Measurements from ENCODE around the gene TRIP12. TPM values are rescaled to one million over a fixed set of nuclear protein-coding genes. Genes with fewer than 3 reads are reported as not detected.

Gene TRIP12
- total and polyA plus RNA-seq, 2 donors (not counting 1 experiment from before 2014, with no cell fraction given) = 30.9 to 274 TPM

GRCh38 chr2:229734410-229734809, 187.4 kb downstream of the TRIP12 start:
- 67% methylated on average over 1 of the region's 1 CpG for WGBS (ENCODE audit: insufficient coverage)
- no peaks in the 10 kb centered on the region for H3K4me1 ChIP-seq (ENCODE audit: control insufficient read depth in 2 of 2, insufficient read depth in 2 of 2, low read length in 2 of 2)
- ATAC-seq (ENCODE audit: low read depth) = no peak
- no peaks in the 10 kb centered on the region for H3K36me3 ChIP-seq (replicated peaks in 1 of 2; ENCODE audit: control extremely low read depth in 1 of 2, control insufficient read depth in 1 of 2, extremely low read depth in 1 of 2, insufficient read depth in 2 of 2, low read length in 1 of 2)
- Mint-ChIP-seq H3K27me3 (peaks cover 13% of the 10 kb centered on the region), H3K4me1 (no peaks in the 10 kb centered on the region), H3K27ac (no peak overlapping the region), H3K9me3 (ENCODE audit: insufficient read depth) (peaks cover 10% of the 10 kb centered on the region), H3K4me3 (no peak overlapping the region)
- H3K4me2 ChIP-seq (replicated peaks; ENCODE audit: low read depth, low read length, poor library complexity, severe bottlenecking) = no peak overlapping the region
- H3K4me3 ChIP-seq (ENCODE audit: control extremely low read depth in 1 of 5, extremely low read depth in 1 of 5, insufficient read depth in 1 of 5, low read depth in 2 of 5, low read length in 4 of 5) = no peak overlapping the region
- intact Hi-C loops (cut with micrococcal nuclease) = no loop called here
- H3K9ac ChIP-seq (ENCODE audit: low read length) = no peak overlapping the region
- POLR2A ChIA-PET = no interaction called here
- H3K9me3 ChIP-seq (ENCODE audit: control extremely low read depth in 1 of 3, control insufficient read depth in 2 of 3, insufficient read depth in 1 of 3, low read length in 2 of 3) = peaks cover 0 to 24% (median 16%) of the 10 kb centered on the region in 3 donors
- no peak overlapping the region for H2AFZ ChIP-seq (ENCODE audit: insufficient read depth, low read depth, low read length, poor library complexity, severe bottlenecking)
- H3K79me2 ChIP-seq (ENCODE audit: control insufficient read depth, insufficient read depth, low read length) = no peaks in the 10 kb centered on the region
- H4K20me1 ChIP-seq (ENCODE audit: control insufficient read depth, insufficient read depth, low read length, poor library complexity, severe bottlenecking) = no peaks in the 10 kb centered on the region
- no peak overlapping the region for H3K27ac ChIP-seq (ENCODE audit: low read length in 2 of 2)
- TF ChIP-seq CTCF (IDR thresholded peaks at IDR 0.05) (no peak), EZH2 (IDR thresholded peaks at IDR 0.05; ENCODE audit: borderline replicate concordance, insufficient read depth, low read depth, low read length, poor library complexity, severe bottlenecking) (no peak)
- DNase-seq = no peak
- no peaks in the 10 kb centered on the region for H3K27me3 ChIP-seq (replicated peaks in 1 of 4; ENCODE audit: control extremely low read depth in 1 of 4, control insufficient read depth in 3 of 4, insufficient read depth in 4 of 4, low read length in 3 of 4)
- CTCF ChIA-PET = no interaction called here

- no peak for DNase-seq
- Histone ChIP-seq H3K27me3 (replicated peaks in 1 of 4; ENCODE audit: control extremely low read depth in 1 of 4, control insufficient read depth in 3 of 4, insufficient read depth in 4 of 4, low read length in 3 of 4) (no peaks in the 10 kb centered on the region), H3K4me1 (ENCODE audit: control insufficient read depth in 2 of 2, insufficient read depth in 2 of 2, low read length in 2 of 2) (no peaks in the 10 kb centered on the region), H3K36me3 (replicated peaks in 1 of 2; ENCODE audit: control extremely low read depth in 1 of 2, control insufficient read depth in 1 of 2, extremely low read depth in 1 of 2, insufficient read depth in 2 of 2, low read length in 1 of 2) (no peaks in the 10 kb centered on the region), H3K4me3 (ENCODE audit: control extremely low read depth in 1 of 5, extremely low read depth in 1 of 5, insufficient read depth in 1 of 5, low read depth in 2 of 5, low read length in 4 of 5) (no peak overlapping the region), H3K9ac (ENCODE audit: low read length) (no peak overlapping the region), H3K9me3 (ENCODE audit: control extremely low read depth in 1 of 3, control insufficient read depth in 2 of 3, insufficient read depth in 1 of 3, low read length in 2 of 3) (peaks cover 0 to 20% (median 15%) of the 10 kb centered on the region in 3 donors), H2AFZ (ENCODE audit: insufficient read depth, low read depth, low read length, poor library complexity, severe bottlenecking) (no peak overlapping the region), H3K27ac (ENCODE audit: low read length in 2 of 2) (no peak overlapping the region), H3K4me2 (replicated peaks; ENCODE audit: low read depth, low read length, poor library complexity, severe bottlenecking) (no peak overlapping the region), H3K79me2 (ENCODE audit: control insufficient read depth, insufficient read depth, low read length) (no peaks in the 10 kb centered on the region), H4K20me1 (ENCODE audit: control insufficient read depth, insufficient read depth, low read length, poor library complexity, severe bottlenecking) (no peaks in the 10 kb centered on the region)
- WGBS (ENCODE audit: insufficient coverage) = 100% methylated on average over 1 of the region's 6 CpGs
- ATAC-seq (ENCODE audit: low read depth) = no peak
- CTCF ChIA-PET = no interaction called here
- Mint-ChIP-seq H3K4me1 (no peaks in the 10 kb centered on the region), H3K9me3 (ENCODE audit: insufficient read depth) (peaks cover 7% of the 10 kb centered on the region), H3K27ac (no peak overlapping the region), H3K27me3 (peaks cover 13% of the 10 kb centered on the region), H3K4me3 (no peak overlapping the region)
- intact Hi-C loops (cut with micrococcal nuclease) = no loop called here
- no peak for TF ChIP-seq EZH2 (IDR thresholded peaks at IDR 0.05; ENCODE audit: borderline replicate concordance, insufficient read depth, low read depth, low read length, poor library complexity, severe bottlenecking)
- TF ChIP-seq CTCF (IDR thresholded peaks at IDR 0.05) = no peak
- POLR2A ChIA-PET = no interaction called here
Observed at GRCh38 chr2:229733611-229734245, 188.1 kb downstream of the TRIP12 start.
